MCF 10A (cell line): ENCODE results near the gene DCAF7. TPM values are rescaled to one million over a fixed set of nuclear protein-coding genes. Genes with fewer than 3 reads are reported as not detected.
A peak's percentile ranks its signal among the peaks of the same experiment; 100 is the strongest.

ENCODE experiments used
- BruUV-seq: library from RNA; stranded (reverse); fragments of 400-500 nt; replicated peaks from 2 replicates; lab custom pipeline; 2021; lab: Mats Ljungman, UMichigan
- CTCF ChIA-PET: fragments of 300-600 bp; sonication (Branson Sonifier 250); formaldehyde crosslinking; extraction: SDS; loops from one replicate; lab custom pipeline; 2021; ENCODE audit warnings: antibody characterized with exemption, inconsistent platforms; lab: Yijun Ruan, JAX
- POLR2A ChIA-PET: fragments of 300-600, 350-650 bp; sonication (Branson Sonifier 250); formaldehyde crosslinking; extraction: SDS; loops from one replicate; lab custom pipeline; 2020; ENCODE audit warnings: antibody characterized with exemption, inconsistent platforms; lab: Yijun Ruan, JAX
- DNase-seq: peaks from one replicate; pipeline ENCODE4 v3.0.0-alpha.2; 2018; ENCODE audit not compliant: unreplicated experiment
- H3K27ac Mint-ChIP-seq: one replicate; pipeline ENCODE4 v1.8.0; 2022; ENCODE audit warnings: mild to moderate bottlenecking, low read depth, mixed read lengths; ENCODE audit not compliant: unreplicated experiment
- H3K27me3 Mint-ChIP-seq: one replicate; pipeline ENCODE4 v1.8.0; 2022; ENCODE audit warnings: mixed read lengths; ENCODE audit not compliant: insufficient read depth, unreplicated experiment
- H3K36me3 Mint-ChIP-seq: one replicate; pipeline ENCODE4 v1.8.0; 2022; ENCODE audit warnings: mild to moderate bottlenecking, moderate library complexity, mixed read lengths; ENCODE audit not compliant: insufficient read depth, unreplicated experiment
- H3K4me1 Mint-ChIP-seq: one replicate; pipeline ENCODE4 v1.8.0; 2022; ENCODE audit warnings: mixed read lengths; ENCODE audit not compliant: insufficient read depth, unreplicated experiment
- H3K4me3 Mint-ChIP-seq: one replicate; pipeline ENCODE4 v1.8.0; 2022; ENCODE audit warnings: mild to moderate bottlenecking, moderate library complexity, mixed read lengths; ENCODE audit not compliant: unreplicated experiment
- H3K9me3 Mint-ChIP-seq: one replicate; pipeline ENCODE4 v1.8.0; 2022; ENCODE audit warnings: mixed read lengths; ENCODE audit not compliant: unreplicated experiment
- intact Hi-C: fragments of 100-400 bp; cut with micrococcal nuclease; formaldehyde crosslinking; loops from 2 replicates; pipeline ENCODE4 v1.14.1; 2022
- total RNA-seq: library from RNA; stranded (reverse); gene quantifications from 2 replicates; pipeline ENCODE4 v1.2.3, GENCODE V29; 2022
- TF ChIP-seq, protein P1 (sequence below): fragments of 200-600 bp; IDR thresholded peaks from one replicate; pipeline ENCODE4 v1.8.0; 2022; ENCODE audit warnings: antibody characterized with exemption, mild to moderate bottlenecking; ENCODE audit not compliant: unreplicated experiment

Gene DCAF7
- total RNA-seq, 1 experiment from 2014 or later, result 81.6 TPM

- no peak for DNase-seq
- ChIA-PET CTCF (interaction anchor here (0.6 kb wide), 2 partner anchors 36 to 70 kb away, joined by 4 read pairs; no protein-coding TSS in a partner anchor), POLR2A (no interaction called here)
- Mint-ChIP-seq H3K27ac (no peak overlapping the region), H3K9me3 (no peaks in the 10 kb centered on the region), H3K27me3 (peaks cover 37% of the 10 kb centered on the region), H3K4me1 (no peaks in the 10 kb centered on the region), H3K36me3 (no peaks in the 10 kb centered on the region), H3K4me3 (no peak overlapping the region)
- BruUV-seq, result no TSS peak
- intact Hi-C loops, result loop anchor here (1.0 kb wide), 1 partner anchor 22 kb away; no protein-coding TSS in a partner anchor
- TF ChIP-seq, protein P1, sequence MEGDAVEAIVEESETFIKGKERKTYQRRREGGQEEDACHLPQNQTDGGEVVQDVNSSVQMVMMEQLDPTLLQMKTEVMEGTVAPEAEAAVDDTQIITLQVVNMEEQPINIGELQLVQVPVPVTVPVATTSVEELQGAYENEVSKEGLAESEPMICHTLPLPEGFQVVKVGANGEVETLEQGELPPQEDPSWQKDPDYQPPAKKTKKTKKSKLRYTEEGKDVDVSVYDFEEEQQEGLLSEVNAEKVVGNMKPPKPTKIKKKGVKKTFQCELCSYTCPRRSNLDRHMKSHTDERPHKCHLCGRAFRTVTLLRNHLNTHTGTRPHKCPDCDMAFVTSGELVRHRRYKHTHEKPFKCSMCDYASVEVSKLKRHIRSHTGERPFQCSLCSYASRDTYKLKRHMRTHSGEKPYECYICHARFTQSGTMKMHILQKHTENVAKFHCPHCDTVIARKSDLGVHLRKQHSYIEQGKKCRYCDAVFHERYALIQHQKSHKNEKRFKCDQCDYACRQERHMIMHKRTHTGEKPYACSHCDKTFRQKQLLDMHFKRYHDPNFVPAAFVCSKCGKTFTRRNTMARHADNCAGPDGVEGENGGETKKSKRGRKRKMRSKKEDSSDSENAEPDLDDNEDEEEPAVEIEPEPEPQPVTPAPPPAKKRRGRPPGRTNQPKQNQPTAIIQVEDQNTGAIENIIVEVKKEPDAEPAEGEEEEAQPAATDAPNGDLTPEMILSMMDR, result no peak
Measured at GRCh38 chr17:63515426-63515825, 34.9 kb upstream of the DCAF7 start.

DNA sequence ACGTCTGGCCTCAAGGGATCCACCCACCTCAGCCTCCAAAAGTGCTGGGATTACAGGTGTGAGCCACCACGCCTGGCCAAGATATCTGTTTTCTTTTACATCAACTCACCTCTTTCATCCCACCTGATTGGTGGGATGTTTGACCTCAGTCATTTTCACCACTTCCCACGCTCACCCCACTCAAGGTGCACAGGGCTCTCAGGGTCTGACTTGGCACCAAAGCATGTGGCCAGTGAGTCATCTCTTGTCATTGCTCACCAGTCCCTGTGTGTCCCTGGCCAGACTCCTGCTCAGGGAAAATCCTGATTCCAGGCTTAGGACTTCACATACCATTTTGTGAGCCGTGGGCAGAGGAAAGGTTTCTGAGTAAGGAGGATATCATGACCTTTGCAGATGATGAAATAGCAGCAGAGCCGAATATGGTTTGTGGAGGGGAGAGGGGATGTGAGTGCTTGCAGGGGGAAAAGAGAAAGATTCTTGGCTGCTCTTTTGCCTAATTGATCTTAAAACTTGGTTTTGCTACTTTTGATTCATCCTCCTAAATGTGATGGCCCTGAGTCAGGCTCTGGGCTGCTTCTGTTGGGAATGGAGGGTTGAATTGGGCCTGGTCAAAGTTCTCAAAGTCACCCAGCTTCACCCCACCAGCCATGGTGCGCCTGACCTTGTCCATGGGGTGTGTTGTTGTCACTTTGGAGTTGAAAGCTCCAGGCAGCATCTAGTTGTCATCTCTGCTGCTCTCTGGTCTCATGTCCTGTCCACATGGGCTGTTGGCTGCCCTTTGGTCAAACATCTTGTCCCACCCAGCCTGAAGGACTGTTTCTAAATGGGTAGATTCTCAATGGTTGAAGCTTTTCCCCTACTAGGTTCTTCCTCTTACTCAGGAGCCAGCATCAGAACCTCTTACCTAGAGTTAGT is 33.1 kb upstream of the DCAF7 start:
- ChIA-PET CTCF (no interaction called here), POLR2A (no interaction called here)
- intact Hi-C loops, result no loop called here
- no TSS peak for BruUV-seq
- no peaks in the 10 kb centered on the region for H3K9me3 Mint-ChIP-seq
- H3K4me3 Mint-ChIP-seq, result no peak overlapping the region
- no peak overlapping the region for H3K27ac Mint-ChIP-seq
- H3K36me3 Mint-ChIP-seq, result no peaks in the 10 kb centered on the region
- no peaks in the 10 kb centered on the region for H3K4me1 Mint-ChIP-seq
- TF ChIP-seq, protein P1, result no peak
- DNase-seq, result peak; percentile 61
- peaks cover 37% of the 10 kb centered on the region for H3K27me3 Mint-ChIP-seq

DNA sequence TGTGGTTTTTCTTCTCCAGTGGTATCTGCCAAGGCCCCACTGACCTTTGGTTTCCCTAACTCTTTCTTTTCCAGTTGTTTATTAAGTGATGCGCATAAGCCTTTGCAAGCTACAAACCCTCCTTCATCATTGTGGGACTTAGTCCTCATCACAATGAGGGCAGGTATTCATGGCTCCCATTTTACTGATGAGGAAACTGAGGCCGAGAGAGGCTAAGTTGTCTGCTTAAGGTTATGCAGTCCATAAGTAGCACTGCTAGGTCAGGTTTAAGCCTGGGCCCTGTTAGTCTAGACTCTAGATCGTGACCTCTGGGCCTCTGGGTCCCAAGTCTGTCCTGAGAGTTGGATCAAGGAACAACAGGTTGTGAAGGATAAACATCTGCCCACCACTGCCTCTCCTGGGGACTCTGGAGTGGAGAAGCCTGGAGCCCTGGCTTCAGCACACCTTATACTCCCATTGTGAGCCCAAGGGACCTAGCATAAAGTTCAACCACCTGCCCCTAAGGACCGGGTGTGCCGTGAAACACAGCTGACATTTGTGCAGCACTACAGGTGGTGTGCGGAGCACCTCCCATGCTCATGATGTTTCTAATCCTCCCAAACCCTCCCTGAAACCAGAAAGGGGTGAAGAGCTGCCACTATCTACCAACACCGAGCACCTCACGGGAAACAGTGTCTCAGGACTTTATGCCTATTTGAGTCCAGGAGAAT is 32.3 kb upstream of the DCAF7 start:
- Mint-ChIP-seq H3K27me3 (peaks cover 37% of the 10 kb centered on the region), H3K27ac (no peak overlapping the region), H3K4me1 (no peaks in the 10 kb centered on the region), H3K36me3 (no peaks in the 10 kb centered on the region), H3K4me3 (no peak overlapping the region), H3K9me3 (no peaks in the 10 kb centered on the region)
- no peak for DNase-seq
- POLR2A ChIA-PET, result no interaction called here
- BruUV-seq, result no TSS peak
- intact Hi-C loops, result no loop called here
- CTCF ChIA-PET, result no interaction called here
- TF ChIP-seq, protein P1, result no peak
